Measurements from ENCODE around the gene ZNF718.

The ZNF718 gene

DNA sequence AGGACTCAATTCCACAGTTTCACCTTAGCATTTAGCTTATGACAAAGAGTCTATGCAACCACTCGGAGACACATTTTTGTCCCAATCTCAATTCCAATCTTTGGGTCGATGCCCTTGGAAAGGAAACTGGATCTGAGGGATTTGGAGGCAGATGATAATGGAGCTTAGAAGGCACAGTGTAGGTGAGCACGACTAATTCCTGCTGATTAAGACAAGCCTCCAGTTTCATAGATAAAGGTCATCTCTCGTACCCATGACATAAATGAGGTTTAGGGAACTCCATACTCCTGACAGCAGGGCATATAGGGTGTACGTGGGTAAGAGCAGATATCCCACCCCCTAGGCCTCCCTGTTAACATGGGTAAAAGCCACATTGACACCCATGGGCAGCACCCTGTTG, 24.4 kb upstream of the ZNF718 start:
- Histone ChIP-seq H3K27me3 (ENCODE audit: control insufficient read depth, low read length) (no peaks in the 10 kb centered on the region), H3K4me2 (ENCODE audit: low read length) (no peak overlapping the region), H3K27ac (ENCODE audit: low read depth, low read length) (no peak overlapping the region), H3K9me3 (ENCODE audit: control insufficient read depth, insufficient read depth, low read length) (peaks cover 24% of the 10 kb centered on the region; the same call in 1 of the 2 replicates), H3K36me3 (ENCODE audit: control insufficient read depth, low read length) (no peaks in the 10 kb centered on the region), H3K4me1 (ENCODE audit: control insufficient read depth, low read length) (no peaks in the 10 kb centered on the region), H4K20me1 (ENCODE audit: control insufficient read depth, insufficient read depth, low read depth, low read length) (no peaks in the 10 kb centered on the region), H3K79me2 (ENCODE audit: control insufficient read depth, low read length) (no peaks in the 10 kb centered on the region), H3K9me2 (replicated peaks; ENCODE audit: control insufficient read depth, low read length) (no peaks in the 10 kb centered on the region), H3F3A (ENCODE audit: control insufficient read depth, insufficient read depth) (no peaks in the 10 kb centered on the region), H3K4me3 (ENCODE audit: low read length) (no peak overlapping the region)
- TF ChIP-seq, protein P1, sequence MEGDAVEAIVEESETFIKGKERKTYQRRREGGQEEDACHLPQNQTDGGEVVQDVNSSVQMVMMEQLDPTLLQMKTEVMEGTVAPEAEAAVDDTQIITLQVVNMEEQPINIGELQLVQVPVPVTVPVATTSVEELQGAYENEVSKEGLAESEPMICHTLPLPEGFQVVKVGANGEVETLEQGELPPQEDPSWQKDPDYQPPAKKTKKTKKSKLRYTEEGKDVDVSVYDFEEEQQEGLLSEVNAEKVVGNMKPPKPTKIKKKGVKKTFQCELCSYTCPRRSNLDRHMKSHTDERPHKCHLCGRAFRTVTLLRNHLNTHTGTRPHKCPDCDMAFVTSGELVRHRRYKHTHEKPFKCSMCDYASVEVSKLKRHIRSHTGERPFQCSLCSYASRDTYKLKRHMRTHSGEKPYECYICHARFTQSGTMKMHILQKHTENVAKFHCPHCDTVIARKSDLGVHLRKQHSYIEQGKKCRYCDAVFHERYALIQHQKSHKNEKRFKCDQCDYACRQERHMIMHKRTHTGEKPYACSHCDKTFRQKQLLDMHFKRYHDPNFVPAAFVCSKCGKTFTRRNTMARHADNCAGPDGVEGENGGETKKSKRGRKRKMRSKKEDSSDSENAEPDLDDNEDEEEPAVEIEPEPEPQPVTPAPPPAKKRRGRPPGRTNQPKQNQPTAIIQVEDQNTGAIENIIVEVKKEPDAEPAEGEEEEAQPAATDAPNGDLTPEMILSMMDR (IDR thresholded peaks at IDR 0.05; ENCODE audit: low read depth, low read length, poor library complexity, severe bottlenecking) = no peak
- TF ChIP-seq EZH2phosphoT487 (IDR thresholded peaks at IDR 0.05; ENCODE audit: borderline replicate concordance, low read length) = no peak

DNA sequence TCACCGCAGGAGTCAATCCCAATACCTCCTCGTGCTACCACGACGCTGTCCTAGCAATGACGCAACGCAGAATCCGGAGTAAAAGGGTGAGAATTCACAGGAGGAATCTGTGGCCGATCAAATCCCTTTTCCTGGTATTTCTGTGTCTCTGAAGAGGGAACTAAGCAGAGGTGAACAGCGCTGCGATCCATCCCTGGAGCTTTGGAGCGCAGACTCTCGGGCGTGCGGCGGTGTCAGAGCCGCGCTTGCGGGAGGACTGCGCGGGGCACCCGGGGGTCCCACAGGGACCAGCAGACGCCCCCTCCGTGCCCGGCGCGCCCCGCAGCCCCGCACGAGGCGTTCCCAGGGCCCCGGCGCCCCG, 17.2 kb upstream of the ZNF718 start:
- no peak for TF ChIP-seq EZH2phosphoT487 (IDR thresholded peaks at IDR 0.05; ENCODE audit: borderline replicate concordance, low read length)
- TF ChIP-seq, protein P1 (IDR thresholded peaks at IDR 0.05; ENCODE audit: low read depth, low read length, poor library complexity, severe bottlenecking) = no peak
- H3F3A ChIP-seq (ENCODE audit: control insufficient read depth, insufficient read depth) = no peaks in the 10 kb centered on the region
- H3K27me3 ChIP-seq (ENCODE audit: control insufficient read depth, low read length) = no peaks in the 10 kb centered on the region
- no peaks in the 10 kb centered on the region for H3K9me2 ChIP-seq (replicated peaks; ENCODE audit: control insufficient read depth, low read length)
- H3K27ac ChIP-seq (ENCODE audit: low read depth, low read length) = no peak overlapping the region
- H3K4me3 ChIP-seq (ENCODE audit: low read length) = no peak overlapping the region
- no peaks in the 10 kb centered on the region for H3K79me2 ChIP-seq (ENCODE audit: control insufficient read depth, low read length)
- H3K4me2 ChIP-seq (ENCODE audit: low read length) = no peak overlapping the region
- H3K36me3 ChIP-seq (ENCODE audit: control insufficient read depth, low read length) = no peaks in the 10 kb centered on the region
- H3K4me1 ChIP-seq (ENCODE audit: control insufficient read depth, low read length) = no peaks in the 10 kb centered on the region
- H3K9me3 ChIP-seq (ENCODE audit: control insufficient read depth, insufficient read depth, low read length) = peaks cover 26% of the 10 kb centered on the region; the same call in 1 of the 2 replicates
- no peaks in the 10 kb centered on the region for H4K20me1 ChIP-seq (ENCODE audit: control insufficient read depth, insufficient read depth, low read depth, low read length)

DNA sequence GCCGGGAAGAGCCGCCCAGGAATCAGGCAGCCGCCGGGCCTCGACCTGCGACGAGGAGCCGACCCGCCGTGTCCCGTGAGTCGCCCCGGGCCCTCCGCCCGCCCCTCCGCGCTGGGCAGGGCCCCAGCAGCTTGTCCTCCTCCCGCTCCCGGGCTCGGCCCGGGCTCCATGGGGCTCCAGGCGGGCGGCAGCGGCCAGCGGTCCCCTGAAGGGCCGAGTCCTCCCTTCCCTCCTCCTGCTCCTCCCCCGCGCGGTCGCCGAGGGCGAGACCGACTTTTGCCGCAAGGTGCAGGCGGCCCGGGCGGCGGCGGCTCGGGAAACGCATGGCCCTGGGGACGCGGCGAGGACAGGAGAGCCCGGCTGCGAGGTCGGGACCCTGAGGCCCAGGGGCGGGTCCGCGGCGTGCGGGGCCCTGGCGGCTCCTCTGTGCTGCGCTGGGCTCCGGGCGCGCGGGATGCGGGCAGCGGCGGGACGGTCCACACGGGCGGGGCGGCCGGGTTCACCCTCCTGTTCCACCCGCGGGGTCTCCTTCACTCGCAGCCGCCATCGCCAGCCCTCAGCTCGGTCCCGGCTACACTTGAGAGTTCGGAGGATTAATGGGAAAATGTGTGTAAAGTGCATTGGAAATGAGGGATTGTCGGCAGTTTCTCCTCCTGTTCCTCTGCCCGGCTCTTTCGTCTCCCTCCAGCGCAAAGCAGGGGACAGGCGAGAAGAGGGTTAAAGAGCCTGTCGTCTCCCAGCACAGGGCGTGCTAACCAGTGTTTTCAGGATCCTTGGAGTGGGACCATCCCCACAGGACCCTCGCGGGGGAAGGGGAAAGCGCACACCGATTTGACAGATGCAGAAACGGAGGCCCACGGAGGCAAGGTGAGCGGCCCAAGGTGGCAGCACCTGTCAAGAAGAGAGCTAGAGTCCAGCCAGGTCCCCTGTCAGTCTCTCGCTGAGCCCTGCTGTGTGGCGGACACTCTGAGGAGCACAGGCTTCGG, 16.6 kb upstream of the ZNF718 start:
- Histone ChIP-seq H3K4me1 (ENCODE audit: control insufficient read depth, low read length) (no peaks in the 10 kb centered on the region), H3K27me3 (ENCODE audit: control insufficient read depth, low read length) (no peaks in the 10 kb centered on the region), H4K20me1 (ENCODE audit: control insufficient read depth, insufficient read depth, low read depth, low read length) (no peaks in the 10 kb centered on the region), H3K79me2 (ENCODE audit: control insufficient read depth, low read length) (no peaks in the 10 kb centered on the region), H3K9me3 (ENCODE audit: control insufficient read depth, insufficient read depth, low read length) (peaks cover 26% of the 10 kb centered on the region; the same call in 1 of the 2 replicates), H3K4me3 (ENCODE audit: low read length) (no peak overlapping the region), H3F3A (ENCODE audit: control insufficient read depth, insufficient read depth) (no peaks in the 10 kb centered on the region), H3K9me2 (replicated peaks; ENCODE audit: control insufficient read depth, low read length) (no peaks in the 10 kb centered on the region), H3K4me2 (ENCODE audit: low read length) (no peak overlapping the region), H3K36me3 (ENCODE audit: control insufficient read depth, low read length) (no peaks in the 10 kb centered on the region), H3K27ac (ENCODE audit: low read depth, low read length) (no peak overlapping the region)
- TF ChIP-seq EZH2phosphoT487 (IDR thresholded peaks at IDR 0.05; ENCODE audit: borderline replicate concordance, low read length) = no peak
- TF ChIP-seq, protein P1 (IDR thresholded peaks at IDR 0.05; ENCODE audit: low read depth, low read length, poor library complexity, severe bottlenecking) = no peak

All from DOHH2 (cell line).